BLaER1 treated with 17β-estradiol and CSF1 and Interleukin-3, amounts not matched to agents 10 nM and 100 nM (cell line): ENCODE measurements around the gene DEUP1.

ENCODE experiments used
- H3K27ac ChIP-seq, 11 experiments: shearing (Covaris generic); formaldehyde crosslinking; 2 replicates each; pipeline ENCODE4 v1.8.1; 2022
- H3K27me3 ChIP-seq, 11 experiments: shearing (Covaris generic); formaldehyde crosslinking; 2 replicates each; pipeline ENCODE4 v1.8.1; 2022
- H3K36me3 ChIP-seq, 11 experiments: shearing (Covaris generic); formaldehyde crosslinking; 2 replicates each; pipeline ENCODE4 v1.8.1; 2022
- H3K4me1 ChIP-seq, 10 experiments: shearing (Covaris generic); formaldehyde crosslinking; 2 replicates each; pipeline ENCODE4 v1.8.1; 2022
- H3K4me2 ChIP-seq, 11 experiments: shearing (Covaris generic); formaldehyde crosslinking; 2 replicates each; pipeline ENCODE4 v1.8.1; 2022
- H3K4me3 ChIP-seq, 10 experiments: shearing (Covaris generic); formaldehyde crosslinking; 2 replicates each; pipeline ENCODE4 v1.8.1; 2022
- H3K9ac ChIP-seq, 11 experiments: shearing (Covaris generic); formaldehyde crosslinking; 2 replicates each; pipeline ENCODE4 v1.8.1; 2022
- H3K9me3 ChIP-seq, 11 experiments: shearing (Covaris generic); formaldehyde crosslinking; replicated peaks in 1 of 11; 2 replicates each; pipeline ENCODE4 v1.8.1; 2022
- H4K20me1 ChIP-seq, 11 experiments: shearing (Covaris generic); formaldehyde crosslinking; 2 replicates each; pipeline ENCODE4 v1.8.1; 2022
- Cebpa-rat ChIP-seq, 11 experiments: shearing (Covaris generic); IDR thresholded peaks; 2 replicates each; pipeline ENCODE4 v1.8.1; 2022

Gene DEUP1

DNA sequence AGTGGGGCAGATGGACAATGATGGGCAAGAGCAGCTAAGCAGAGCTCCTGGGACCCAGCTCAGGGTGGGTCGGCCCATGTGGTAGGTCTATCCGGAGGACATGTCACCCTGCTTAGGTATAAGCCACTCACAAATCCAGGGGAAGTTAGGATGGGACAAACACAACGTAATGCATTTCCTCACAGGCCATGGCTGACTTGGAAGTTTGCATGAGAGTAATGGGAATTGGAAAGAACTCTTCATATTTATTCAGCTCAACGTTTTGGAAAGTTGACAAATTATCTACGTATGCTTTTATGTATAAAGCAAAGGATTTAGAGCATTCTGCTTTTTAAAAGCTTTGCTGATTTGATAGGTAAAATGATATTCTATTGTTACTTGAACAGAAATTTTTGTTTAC, 137.7 kb downstream of the DEUP1 start:
- H3K4me3 ChIP-seq: no peak overlapping the region
- no peaks in the 10 kb centered on the region for H4K20me1 ChIP-seq
- no peak for TF ChIP-seq Cebpa-rat (IDR thresholded peaks at IDR 0.05)

DNA sequence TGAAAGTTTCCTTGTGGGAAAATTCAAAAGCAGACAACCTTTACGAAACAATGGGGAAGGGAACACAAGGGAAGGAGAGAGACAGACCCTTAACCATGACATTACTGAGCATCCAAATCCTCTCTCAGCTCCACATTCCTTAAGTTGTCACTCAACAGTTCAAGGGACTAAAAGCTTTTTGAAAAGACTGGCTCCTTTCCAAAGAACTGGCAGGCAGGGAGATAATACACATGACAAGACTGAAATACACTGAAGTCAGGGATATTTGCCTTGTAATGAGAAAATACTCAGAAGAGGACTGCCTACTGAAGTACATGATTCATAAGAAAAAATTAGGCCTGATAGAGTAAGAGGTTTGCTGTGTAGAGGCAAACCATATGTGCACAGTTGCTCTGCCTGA, 143.6 kb downstream of the DEUP1 start:
- H3K4me3 ChIP-seq: no peak overlapping the region
- TF ChIP-seq Cebpa-rat (IDR thresholded peaks at IDR 0.05): no peak
- peaks cover 0 to 25% (median 9%) of the 10 kb centered on the region in 11 experiments; a peak in 14 of 22 replicates for H3K36me3 ChIP-seq
- no peak overlapping the region for H3K9ac ChIP-seq
- H3K9me3 ChIP-seq: no peaks in the 10 kb centered on the region; a peak in 1 of 22 replicates
- H3K27me3 ChIP-seq: no peaks in the 10 kb centered on the region
- no peak overlapping the region for H3K4me2 ChIP-seq
- no peak overlapping the region for H3K27ac ChIP-seq
- no peaks in the 10 kb centered on the region for H4K20me1 ChIP-seq
- H3K4me1 ChIP-seq: no peaks in the 10 kb centered on the region

More for the DNA sequence above, 137.7 kb downstream of the DEUP1 start:
- no peak overlapping the region for H3K4me2 ChIP-seq
- no peak overlapping the region for H3K27ac ChIP-seq
- no peaks in the 10 kb centered on the region for H3K27me3 ChIP-seq
- H3K9ac ChIP-seq: no peak overlapping the region
- no peaks in the 10 kb centered on the region for H3K36me3 ChIP-seq
- H3K9me3 ChIP-seq: peaks cover 0 to 7% (median 0%) of the 10 kb centered on the region in 11 experiments; a peak in 1 of 22 replicates
- no peaks in the 10 kb centered on the region for H3K4me1 ChIP-seq

DNA sequence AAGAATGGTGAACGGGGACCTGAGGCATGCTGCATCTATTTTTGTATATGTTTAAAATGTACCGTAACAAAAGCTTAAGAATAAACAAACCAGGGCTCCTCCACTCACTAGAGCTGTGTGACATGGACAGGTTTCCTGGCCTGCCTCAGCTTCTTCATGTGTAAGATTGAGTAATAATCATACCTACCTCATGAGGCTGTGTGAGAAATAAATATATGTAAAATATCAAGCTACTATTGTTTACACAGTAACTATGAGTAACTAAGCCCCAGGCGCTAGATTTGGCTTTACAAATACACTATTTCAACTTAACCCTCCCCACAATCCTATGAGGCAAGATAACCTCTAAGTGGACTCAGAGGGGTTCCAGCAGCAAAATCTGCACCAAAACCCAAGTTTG, 146.3 kb downstream of the DEUP1 start:
- H4K20me1 ChIP-seq: peaks cover 0 to 6% (median 0%) of the 10 kb centered on the region in 11 experiments; a peak in 2 of 22 replicates
- peaks cover 3 to 36% (median 17%) of the 10 kb centered on the region in 11 experiments; a peak in 18 of 22 replicates for H3K36me3 ChIP-seq
- no peaks in the 10 kb centered on the region for H3K4me1 ChIP-seq
- H3K4me2 ChIP-seq: no peak overlapping the region
- H3K27me3 ChIP-seq: no peaks in the 10 kb centered on the region
- no peak overlapping the region for H3K4me3 ChIP-seq
- TF ChIP-seq Cebpa-rat (IDR thresholded peaks at IDR 0.05): no peak
- H3K9me3 ChIP-seq: no peaks in the 10 kb centered on the region; a peak in 1 of 22 replicates
- H3K9ac ChIP-seq: no peak overlapping the region
- H3K27ac ChIP-seq: no peak overlapping the region

DNA sequence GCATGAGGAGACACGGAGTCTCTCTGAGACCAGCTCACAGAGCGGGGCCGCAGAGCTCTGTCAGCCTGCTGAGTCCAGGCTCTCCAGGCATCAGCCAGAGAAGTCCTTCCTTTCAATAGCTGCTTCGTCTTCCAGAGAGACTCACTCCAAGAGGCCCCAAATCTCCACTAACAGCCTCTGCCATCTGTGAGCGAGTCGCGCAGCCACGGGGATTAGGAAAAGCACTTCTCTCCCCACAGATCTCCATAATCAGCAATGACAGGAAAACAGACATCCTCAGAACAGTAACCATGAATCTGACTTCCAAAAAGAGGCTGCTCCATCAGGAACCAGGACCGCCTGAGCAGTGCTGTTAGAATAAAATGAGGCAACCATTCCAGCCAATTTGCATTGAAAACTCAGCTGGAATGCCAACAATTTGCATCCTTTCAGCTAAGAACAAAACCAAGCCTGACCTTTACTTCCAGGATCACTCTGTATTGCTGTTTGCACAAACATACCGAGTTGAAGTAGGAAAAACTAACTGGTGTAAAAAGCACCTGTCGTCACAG, 147.2 kb downstream of the DEUP1 start:
- peaks cover 0 to 6% (median 0%) of the 10 kb centered on the region in 11 experiments; a peak in 2 of 22 replicates for H4K20me1 ChIP-seq
- H3K27ac ChIP-seq: no peak overlapping the region
- no peaks in the 10 kb centered on the region; a peak in 1 of 22 replicates for H3K9me3 ChIP-seq
- no peak overlapping the region for H3K9ac ChIP-seq
- H3K36me3 ChIP-seq: peaks cover 3 to 38% (median 17%) of the 10 kb centered on the region in 11 experiments; a peak in 18 of 22 replicates
- TF ChIP-seq Cebpa-rat (IDR thresholded peaks at IDR 0.05): no peak
- no peak overlapping the region for H3K4me2 ChIP-seq
- no peaks in the 10 kb centered on the region for H3K4me1 ChIP-seq
- H3K27me3 ChIP-seq: no peaks in the 10 kb centered on the region
- H3K4me3 ChIP-seq: no peak overlapping the region

DNA sequence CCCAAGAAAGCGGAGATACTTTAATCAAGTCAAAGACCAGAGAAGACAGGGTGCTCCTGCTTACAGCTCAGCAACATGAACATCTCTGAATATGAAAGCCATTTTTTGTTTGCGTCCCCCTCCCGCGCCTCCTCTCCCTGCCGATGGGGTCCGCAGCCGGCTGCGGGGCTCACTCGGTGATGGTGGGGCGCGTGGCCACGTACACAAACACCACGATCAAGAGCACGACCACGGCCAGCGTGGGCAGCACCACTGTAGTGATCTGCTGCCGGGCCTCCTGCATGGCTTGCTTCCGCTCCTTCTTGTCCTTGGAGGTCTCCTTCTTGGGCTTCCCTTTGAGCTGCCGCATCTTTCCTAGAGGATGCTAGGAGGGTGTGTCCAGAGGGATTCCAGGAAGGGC, 148.3 kb downstream of the DEUP1 start:
- Histone ChIP-seq H3K27ac (no peak overlapping the region), H3K27me3 (no peaks in the 10 kb centered on the region), H4K20me1 (peaks cover 0 to 8% (median 0%) of the 10 kb centered on the region in 11 experiments; a peak in 3 of 22 replicates), H3K9me3 (no peaks in the 10 kb centered on the region; a peak in 1 of 22 replicates), H3K4me1 (no peaks in the 10 kb centered on the region), H3K9ac (no peak overlapping the region), H3K4me2 (no peak overlapping the region), H3K36me3 (peaks cover 3 to 38% (median 17%) of the 10 kb centered on the region in 11 experiments; a peak in 18 of 22 replicates), H3K4me3 (no peak overlapping the region)
- no peak for TF ChIP-seq Cebpa-rat (IDR thresholded peaks at IDR 0.05)

DNA sequence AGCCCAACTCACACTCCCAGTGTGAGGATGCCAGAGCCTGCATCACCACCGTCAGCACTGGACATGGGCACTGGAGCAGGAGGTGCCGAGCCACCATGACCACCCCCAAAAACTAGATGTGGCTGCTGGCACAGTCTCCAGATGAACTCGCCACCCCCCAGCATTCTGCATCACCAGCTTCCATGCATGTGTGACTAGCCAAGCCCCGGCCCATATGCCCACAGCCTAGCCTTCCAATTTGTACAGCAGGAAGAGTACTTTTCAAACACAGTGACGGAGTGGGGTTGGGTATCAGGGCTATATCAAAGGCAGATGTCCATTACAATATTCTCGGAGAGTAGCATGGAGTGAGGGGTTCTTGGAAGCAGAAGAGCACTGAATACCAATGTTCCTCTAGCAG, 149.7 kb downstream of the DEUP1 start:
- Histone ChIP-seq H3K9ac (no peak overlapping the region), H3K9me3 (no peaks in the 10 kb centered on the region; a peak in 1 of 22 replicates), H4K20me1 (peaks cover 0 to 10% (median 0%) of the 10 kb centered on the region in 11 experiments; a peak in 3 of 22 replicates), H3K27ac (no peak overlapping the region), H3K27me3 (no peaks in the 10 kb centered on the region), H3K4me3 (no peak overlapping the region), H3K36me3 (peaks cover 3 to 38% (median 20%) of the 10 kb centered on the region in 11 experiments; a peak in 18 of 22 replicates), H3K4me2 (no peak overlapping the region), H3K4me1 (no peaks in the 10 kb centered on the region)
- TF ChIP-seq Cebpa-rat (IDR thresholded peaks at IDR 0.05): no peak

DNA sequence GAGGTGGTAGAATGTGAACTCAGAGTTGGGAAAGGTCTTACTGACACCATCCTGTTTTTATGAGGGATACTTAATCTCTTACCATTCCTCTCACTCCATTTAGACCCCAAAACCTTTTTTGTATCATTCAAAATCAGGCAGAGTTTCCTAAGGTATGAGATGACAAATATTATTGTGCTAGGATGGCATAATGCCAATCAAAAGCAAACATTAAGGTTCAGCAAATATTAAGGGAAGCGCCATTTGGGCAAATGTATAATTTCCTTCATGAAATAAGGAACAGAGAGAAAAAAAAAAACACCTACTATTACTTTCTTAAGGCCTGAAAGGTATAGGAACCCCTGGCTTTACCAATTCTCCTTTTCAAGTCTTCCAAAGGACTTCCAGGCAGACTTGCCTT, 150.2 kb downstream of the DEUP1 start:
- H4K20me1 ChIP-seq: peaks cover 0 to 10% (median 0%) of the 10 kb centered on the region in 11 experiments; a peak in 3 of 22 replicates
- no peak overlapping the region for H3K9ac ChIP-seq
- no peak overlapping the region for H3K27ac ChIP-seq
- no peak overlapping the region for H3K4me2 ChIP-seq
- no peak for TF ChIP-seq Cebpa-rat (IDR thresholded peaks at IDR 0.05)
- peaks cover 3 to 38% (median 20%) of the 10 kb centered on the region in 11 experiments; a peak in 18 of 22 replicates for H3K36me3 ChIP-seq
- no peaks in the 10 kb centered on the region for H3K4me1 ChIP-seq
- no peak overlapping the region for H3K4me3 ChIP-seq
- H3K27me3 ChIP-seq: no peaks in the 10 kb centered on the region
- H3K9me3 ChIP-seq: no peaks in the 10 kb centered on the region

DNA sequence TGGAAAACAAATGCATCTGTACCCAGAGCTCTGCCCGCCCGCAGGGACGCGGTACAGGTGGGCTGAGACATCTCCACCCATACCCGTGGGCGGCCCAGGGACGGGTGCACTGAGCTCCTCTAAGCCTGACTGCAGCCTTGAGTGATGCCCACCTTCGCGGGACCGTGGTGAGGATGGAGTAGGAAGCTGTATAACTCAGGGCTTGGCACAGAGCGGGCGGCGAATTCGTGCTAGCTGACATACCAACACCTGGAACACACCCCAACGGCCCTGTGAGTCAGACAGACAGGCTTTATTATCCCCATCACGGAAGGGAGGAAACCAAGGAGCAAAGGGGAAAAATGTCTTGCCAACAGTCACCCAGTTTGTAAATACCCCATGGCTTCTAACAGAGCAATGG, 150.7 kb downstream of the DEUP1 start:
- Histone ChIP-seq H3K4me3 (no peak overlapping the region), H3K27me3 (no peaks in the 10 kb centered on the region), H4K20me1 (peaks cover 0 to 10% (median 0%) of the 10 kb centered on the region in 11 experiments; a peak in 3 of 22 replicates), H3K9ac (no peak overlapping the region), H3K4me1 (no peaks in the 10 kb centered on the region), H3K27ac (no peak overlapping the region), H3K4me2 (no peak overlapping the region), H3K9me3 (no peaks in the 10 kb centered on the region), H3K36me3 (peaks cover 3 to 41% (median 20%) of the 10 kb centered on the region in 11 experiments; a peak in 18 of 22 replicates)
- TF ChIP-seq Cebpa-rat (IDR thresholded peaks at IDR 0.05): no peak

DNA sequence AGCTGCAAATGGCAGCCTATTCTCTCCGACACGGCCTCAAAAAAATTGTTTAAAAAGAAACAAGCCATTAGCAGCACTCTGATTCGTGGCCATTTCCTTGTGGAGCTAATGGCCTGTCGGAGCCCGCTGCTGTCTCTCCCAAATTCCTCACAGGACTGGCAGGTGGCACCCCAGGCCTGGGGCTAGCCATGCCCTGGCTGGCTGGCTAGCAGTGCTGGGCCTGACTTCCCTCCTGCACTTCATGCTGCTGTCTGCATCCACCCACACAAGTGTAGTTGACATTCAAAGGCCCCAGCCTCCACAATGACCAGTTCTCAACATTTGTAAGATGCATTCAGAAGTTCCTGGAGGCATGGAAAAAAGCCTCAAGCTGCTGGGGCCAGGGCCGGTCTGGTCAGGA, 151.2 kb downstream of the DEUP1 start:
- Histone ChIP-seq H3K9me3 (no peaks in the 10 kb centered on the region), H4K20me1 (peaks cover 0 to 10% (median 0%) of the 10 kb centered on the region in 11 experiments; a peak in 3 of 22 replicates), H3K4me3 (no peak overlapping the region), H3K27me3 (no peaks in the 10 kb centered on the region), H3K36me3 (peaks cover 3 to 45% (median 20%) of the 10 kb centered on the region in 11 experiments; a peak in 17 of 22 replicates), H3K9ac (no peak overlapping the region), H3K4me2 (no peak overlapping the region), H3K27ac (no peak overlapping the region), H3K4me1 (no peaks in the 10 kb centered on the region)
- TF ChIP-seq Cebpa-rat (IDR thresholded peaks at IDR 0.05): no peak

DNA sequence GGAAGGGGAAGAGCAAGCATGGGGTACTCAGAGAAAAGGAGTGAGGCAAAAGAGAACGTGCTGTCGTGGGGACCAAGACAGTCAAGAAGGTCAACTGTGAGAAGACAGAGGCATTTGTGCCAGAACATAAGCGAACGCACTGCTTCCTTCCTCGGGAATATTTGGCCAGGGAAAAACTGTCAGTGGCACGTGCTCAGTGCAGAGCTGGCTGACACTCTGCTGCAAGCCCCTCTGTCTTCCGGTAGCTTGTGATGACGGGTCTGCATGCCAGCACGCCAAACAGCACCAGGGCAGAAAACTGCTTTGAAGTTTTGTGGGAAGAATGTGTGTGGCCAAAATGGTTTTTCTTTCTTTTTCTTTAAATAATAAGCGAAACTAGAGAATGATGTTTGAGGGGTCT, 152.0 kb downstream of the DEUP1 start:
- H3K9ac ChIP-seq: no peak overlapping the region
- TF ChIP-seq Cebpa-rat (IDR thresholded peaks at IDR 0.05): no peak
- H3K4me3 ChIP-seq: no peak overlapping the region
- H3K27me3 ChIP-seq: no peaks in the 10 kb centered on the region
- peaks cover 0 to 10% (median 0%) of the 10 kb centered on the region in 11 experiments; a peak in 3 of 22 replicates for H4K20me1 ChIP-seq
- no peak overlapping the region for H3K27ac ChIP-seq
- H3K4me2 ChIP-seq: no peak overlapping the region
- peaks cover 2 to 41% (median 15%) of the 10 kb centered on the region in 11 experiments; a peak in 15 of 22 replicates for H3K36me3 ChIP-seq
- no peaks in the 10 kb centered on the region for H3K4me1 ChIP-seq
- no peaks in the 10 kb centered on the region for H3K9me3 ChIP-seq
